OCI-LY7 (cell line): Measurements from ENCODE around the gene ISG15. TPM values are rescaled to one million over a fixed set of nuclear protein-coding genes. Genes with fewer than 3 reads are reported as not detected.

Experiments
- BruUV-seq: library from RNA; stranded (reverse); fragments of 400-500 nt; replicated peaks from 2 replicates; lab custom pipeline; 2021; lab: Mats Ljungman, UMichigan
- CTCF ChIA-PET: fragments of 300-600 bp; sonication (Branson Sonifier 250); formaldehyde crosslinking; loops from one replicate; lab custom pipeline; 2022; ENCODE audit warnings: antibody characterized with exemption; ENCODE audit not compliant: unreplicated experiment; lab: Charles Lee
- POLR2A ChIA-PET: fragments of 300-600 bp; sonication (Branson Sonifier 250); formaldehyde crosslinking; loops from one replicate; lab custom pipeline; 2022; ENCODE audit warnings: antibody characterized with exemption; lab: Charles Lee
- DNase-seq: peaks from one replicate; pipeline ENCODE4 v3.0.0-alpha.2; 2015; ENCODE audit warnings: low spot score
- H2AFZ ChIP-seq: fragments of 200-600 bp; sonication (generic), shearing (Covaris generic); 2 replicates; pipeline ENCODE4 v1.6.1; 2014; ENCODE audit warnings: mild to moderate bottlenecking, antibody characterized with exemption, low read length, moderate library complexity
- H3K27ac ChIP-seq: fragments of 200-600 bp; sonication (generic); 2 replicates; pipeline ENCODE4 v1.5.1; 2014; ENCODE audit warnings: mixed run types, low read depth, mild to moderate bottlenecking, moderate library complexity, low read length, inconsistent platforms; ENCODE audit not compliant: poor library complexity, severe bottlenecking
- H3K36me3 ChIP-seq: fragments of 200-600 bp; sonication (generic); 2 replicates; pipeline ENCODE4 v1.6.1; 2014; ENCODE audit warnings: mild to moderate bottlenecking, antibody characterized with exemption, low read length, moderate library complexity, mixed read lengths; ENCODE audit not compliant: insufficient read depth
- H3K4me1 ChIP-seq: fragments of 200-600 bp; sonication (generic); 2 replicates; pipeline ENCODE4 v1.5.1; 2014; ENCODE audit warnings: mild to moderate bottlenecking, low read length; ENCODE audit not compliant: insufficient read depth, poor library complexity, severe bottlenecking
- H3K4me2 ChIP-seq: fragments of 200-600 bp; sonication (generic); 2 replicates; pipeline ENCODE4 v1.6.1; 2014; ENCODE audit warnings: mild to moderate bottlenecking, low read length
- H3K4me3 ChIP-seq: fragments of 200-600 bp; sonication (generic); 2 replicates; pipeline ENCODE4 v1.5.1; 2014; ENCODE audit warnings: mild to moderate bottlenecking, low read depth, low read length; ENCODE audit not compliant: poor library complexity, severe bottlenecking
- H3K79me2 ChIP-seq: fragments of 200-600 bp; sonication (generic); 2 replicates; pipeline ENCODE4 v1.6.1; 2016; ENCODE audit warnings: low read depth, mild to moderate bottlenecking, low read length, moderate library complexity, mixed read lengths; ENCODE audit not compliant: insufficient read depth
- H3K9me2 ChIP-seq: fragments of 200-600 bp; sonication (generic); 2 replicates; pipeline ENCODE4 v1.6.1; 2016; ENCODE audit warnings: mild to moderate bottlenecking, low read length, mixed read lengths; ENCODE audit not compliant: insufficient read depth
- H3K9me3 ChIP-seq: fragments of 200-600 bp; sonication (generic); 2 replicates; pipeline ENCODE4 v1.6.1; 2014; ENCODE audit warnings: mild to moderate bottlenecking, mixed run types, low read length, mixed read lengths
- H4K20me1 ChIP-seq: fragments of 200-600 bp; sonication (generic); 2 replicates; pipeline ENCODE4 v1.6.1; 2014; ENCODE audit warnings: mild to moderate bottlenecking, antibody characterized with exemption, low read length, moderate library complexity, mixed read lengths; ENCODE audit not compliant: insufficient read depth
- CTCF ChIP-seq: fragments of 200-600 bp; sonication (generic); conservative IDR thresholded peaks from 2 replicates; pipeline ENCODE4 v1.5.1; 2014; ENCODE audit warnings: mild to moderate bottlenecking, antibody characterized with exemption, low read length, moderate library complexity, mixed read lengths
- EZH2phosphoT487 ChIP-seq: fragments of 200-600 bp; sonication (generic); IDR thresholded peaks from 2 replicates; pipeline ENCODE4 v1.6.1; 2018; ENCODE audit warnings: low read depth, borderline replicate concordance, mild to moderate bottlenecking, mixed run types, antibody characterized with exemption, low read length, moderate library complexity, mixed read lengths
- intact Hi-C: fragments of 100-400 bp; cut with micrococcal nuclease; formaldehyde crosslinking; loops from one replicate; pipeline ENCODE4 v1.10.0; 2022; ENCODE audit not compliant: unreplicated experiment
- total RNA-seq, 2 experiments: library from RNA; depleted of rRNA in 1 of 2; stranded (reverse); fragments of >200 nt in 1 of 2; shearing (Covaris generic) in 1 of 2; gene quantifications; 2 replicates each; pipeline ENCODE4 v1.2.3, GENCODE V29; 2014 to 2022

ISG15 gene
- total RNA-seq, 2 experiments from 2014 or later = 65.4 to 110 TPM

- Histone ChIP-seq H3K9me2 (no peaks in the 10 kb centered on the region), H3K79me2 (no peaks in the 10 kb centered on the region), H3K36me3 (no peaks in the 10 kb centered on the region), H3K4me2 (no peak overlapping the region), H3K27ac (no peak overlapping the region), H3K9me3 (no peaks in the 10 kb centered on the region), H3K4me1 (no peaks in the 10 kb centered on the region), H4K20me1 (no peaks in the 10 kb centered on the region), H2AFZ (no peak overlapping the region), H3K4me3 (no peak overlapping the region)
- POLR2A ChIA-PET = no interaction called here
- intact Hi-C loops = loop anchor here (10.0 kb wide), 1 partner anchor 55 kb away; no protein-coding TSS in a partner anchor
- no peak for DNase-seq
- no TSS peak for BruUV-seq
- CTCF ChIA-PET = no interaction called here
- TF ChIP-seq EZH2phosphoT487 (no peak), CTCF (no peak)
Measured at GRCh38 chr1:979744-980072, 33.6 kb upstream of the ISG15 start.

- H3K4me2 ChIP-seq = no peak overlapping the region
- POLR2A ChIA-PET = no interaction called here
- H3K9me2 ChIP-seq = no peaks in the 10 kb centered on the region
- no peak overlapping the region for H3K4me3 ChIP-seq
- DNase-seq = no peak
- no peaks in the 10 kb centered on the region for H3K9me3 ChIP-seq
- H3K27ac ChIP-seq = no peak overlapping the region
- no peak for TF ChIP-seq CTCF
- TF ChIP-seq EZH2phosphoT487 = no peak
- H2AFZ ChIP-seq = no peak overlapping the region
- intact Hi-C loops = loop anchor here (10.0 kb wide), 1 partner anchor 55 kb away; no protein-coding TSS in a partner anchor
- no peaks in the 10 kb centered on the region for H4K20me1 ChIP-seq
- CTCF ChIA-PET = no interaction called here
- no peaks in the 10 kb centered on the region for H3K4me1 ChIP-seq
- H3K36me3 ChIP-seq = no peaks in the 10 kb centered on the region
- BruUV-seq = no TSS peak
- no peaks in the 10 kb centered on the region for H3K79me2 ChIP-seq
Measured at GRCh38 chr1:980137-980571, 33.1 kb upstream of the ISG15 start.

- Histone ChIP-seq H3K4me2 (no peak overlapping the region), H4K20me1 (no peaks in the 10 kb centered on the region), H2AFZ (no peak overlapping the region), H3K4me1 (no peaks in the 10 kb centered on the region), H3K27ac (no peak overlapping the region), H3K9me2 (no peaks in the 10 kb centered on the region), H3K4me3 (no peak overlapping the region), H3K36me3 (no peaks in the 10 kb centered on the region), H3K9me3 (no peaks in the 10 kb centered on the region), H3K79me2 (no peaks in the 10 kb centered on the region)
- BruUV-seq = no TSS peak
- intact Hi-C loops = loop anchor here (10.0 kb wide), 1 partner anchor 54 kb away; no protein-coding TSS in a partner anchor
- DNase-seq = no peak
- TF ChIP-seq EZH2phosphoT487 = no peak
- POLR2A ChIA-PET = no interaction called here
- CTCF ChIA-PET = no interaction called here
Measured at GRCh38 chr1:980602-981395, 32.5 kb upstream of the ISG15 start.
